GM18519 (cell line): ENCODE data around the gene GREB1L.
"Not testable (repeated sequence)": the region's sequence is repeated elsewhere in the genome, so short reads cannot be mapped to it uniquely, and the experiment has no call there.

ENCODE experiments used
- ATAC-seq: cut with Tn5 transposase; IDR thresholded peaks from one replicate; pipeline ENCODE4 v1.9.1; 2021; ENCODE audit warnings: mild to moderate bottlenecking, moderate library complexity; ENCODE audit not compliant: unreplicated experiment, low FRiP score

The GREB1L gene

GRCh38 chr18:21262979-21263378 is 20.9 kb downstream of the GREB1L start:
- ATAC-seq, result no peak

- no peak for ATAC-seq
Observed at GRCh38 chr18:21264651-21265050, 22.6 kb downstream of the GREB1L start.

GRCh38 chr18:21265971-21266673 is 24.1 kb downstream of the GREB1L start:
- ATAC-seq, result no peak

- no peak for ATAC-seq
Observed at GRCh38 chr18:21267400-21267799, 25.4 kb downstream of the GREB1L start.

- ATAC-seq, result no peak
Observed at GRCh38 chr18:21269349-21269748, 27.3 kb downstream of the GREB1L start.

- no peak for ATAC-seq
Observed at GRCh38 chr18:21270453-21270852, 28.4 kb downstream of the GREB1L start.

- ATAC-seq, result no peak
Observed at GRCh38 chr18:21272016-21272579, 30.1 kb downstream of the GREB1L start.

- ATAC-seq, result no peak
Observed at GRCh38 chr18:21273568-21273967, 31.5 kb downstream of the GREB1L start.

GRCh38 chr18:21275645-21276044 is 33.6 kb downstream of the GREB1L start:
- no peak for ATAC-seq

- no peak for ATAC-seq
Observed at GRCh38 chr18:21277578-21277977, 35.5 kb downstream of the GREB1L start.

GRCh38 chr18:21278218-21278617 is 36.2 kb downstream of the GREB1L start:
- ATAC-seq, result not testable (repeated sequence)

- ATAC-seq, result no peak
Observed at GRCh38 chr18:21281603-21282002, 39.6 kb downstream of the GREB1L start.

GRCh38 chr18:21284540-21284939 is 42.5 kb downstream of the GREB1L start:
- no peak for ATAC-seq

GRCh38 chr18:21289827-21290226 is 47.8 kb downstream of the GREB1L start:
- ATAC-seq, result no peak

GRCh38 chr18:21291106-21291505 is 49.1 kb downstream of the GREB1L start:
- no peak for ATAC-seq

GRCh38 chr18:21293479-21293878 is 51.4 kb downstream of the GREB1L start:
- ATAC-seq, result no peak

- ATAC-seq, result no peak
Observed at GRCh38 chr18:21295101-21295500, 53.1 kb downstream of the GREB1L start.

GRCh38 chr18:21296045-21296444 is 54.0 kb downstream of the GREB1L start:
- no peak for ATAC-seq

GRCh38 chr18:21298351-21298750 is 56.3 kb downstream of the GREB1L start:
- ATAC-seq, result no peak

GRCh38 chr18:21300035-21300907 is 58.2 kb downstream of the GREB1L start:
- ATAC-seq, result no peak

- no peak for ATAC-seq
Observed at GRCh38 chr18:21300908-21301200, 58.8 kb downstream of the GREB1L start.

- no peak for ATAC-seq
Observed at GRCh38 chr18:21303445-21303844, 61.4 kb downstream of the GREB1L start.
